Transverse colon (tissue), 4 donors: Measurements from ENCODE around the gene ITGB5. TPM values are rescaled to one million over a fixed set of nuclear protein-coding genes. Genes with fewer than 3 reads are reported as not detected.

Experiments used
- DNase-seq: peaks from one replicate; pipeline ENCODE4 v3.0.0-alpha.2; 2019
- H3K27ac ChIP-seq, 4 donors: fragments of 200-600 bp; sonication (generic); 2 replicates each; pipeline ENCODE4 v1.5.1; 2016 to 2018; ENCODE audit warnings: inconsistent platforms in 4 of 4
- H3K27me3 ChIP-seq: fragments of 200-600 bp; sonication (generic); 2 replicates; pipeline ENCODE4 v1.5.1; 2017; ENCODE audit warnings: inconsistent platforms
- H3K36me3 ChIP-seq, 4 donors: fragments of 200-600 bp; sonication (generic); 2 replicates each; pipeline ENCODE4 v1.5.1; 2017 to 2019; ENCODE audit warnings: inconsistent platforms in 4 of 4
- H3K4me1 ChIP-seq, 4 donors: fragments of 200-600 bp; sonication (generic); 2 replicates each; pipeline ENCODE4 v1.5.1; 2017 to 2020; ENCODE audit warnings: inconsistent platforms in 4 of 4
- H3K4me3 ChIP-seq, 4 donors: fragments of 200-600 bp; sonication (generic); 1 replicate in 1 of 4; 2 replicates in 3 of 4; pipeline versions ENCODE4 v1.5.1 to v1.6.1; 2017 to 2019; ENCODE audit warnings: inconsistent platforms in 4 of 4
- H3K9me3 ChIP-seq, 2 donors: fragments of 200-600 bp; sonication (generic); 2 replicates each; pipeline ENCODE4 v1.5.1; 2017 to 2019; ENCODE audit warnings: inconsistent platforms in 2 of 2
- EP300 ChIP-seq: sonication (generic); formaldehyde crosslinking; IDR thresholded peaks from one replicate; pipeline ENCODE4 v1.6.1; 2017; ENCODE audit warnings: antibody characterized with exemption, low read depth
- POLR2A ChIP-seq: fragments of 450-650 bp; IDR thresholded peaks from one replicate; pipeline ENCODE4 v1.6.1; 2016; ENCODE audit warnings: antibody characterized with exemption, mild to moderate bottlenecking, moderate library complexity
- POLR2AphosphoS5 ChIP-seq, 3 donors: sonication (generic); formaldehyde crosslinking; IDR thresholded peaks; one replicate each; pipeline ENCODE4 v1.6.1; 2016; ENCODE audit warnings: antibody characterized with exemption in 3 of 3
- WGBS, 2 donors: methylation state at CpG; one replicate each; pipeline ENCODE4 v1.1.5; 2018; ENCODE audit warnings: low coverage in 1 of 2; 5-methylcytosine and 5-hydroxymethylcytosine counted together
- in situ Hi-C, 4 donors: fragments of 200-750 bp; cut with MboI; loops; one replicate each; pipeline versions ENCODE4 v1.15.0 to v1.15.1; 2017; ENCODE audit warnings: low sequenced_read_pairs in 3 of 4, low pct_ligation_motif_present in 1 of 4, low pct_unique_long_range_greater_than_20kb in 1 of 4
- intact Hi-C: fragments of 100-400 bp; cut with DNase I; formaldehyde crosslinking; loops from one replicate; pipeline ENCODE4 v1.15.1; 2023; ENCODE audit warnings: low total_unique reads
- total RNA-seq, 4 donors: library from RNA; depleted of rRNA; stranded (reverse); fragments of >200 nt; gene quantifications; one replicate each; pipeline ENCODE4 v1.1.0, GENCODE V29; 2016
- TF ChIP-seq, protein P1 (sequence below), 5 experiments: fragments of 200-600 bp in 3 of 5; fragments of 450-650 bp in 2 of 5; sonication (generic) in 3 of 5; IDR thresholded peaks; 1 replicate in 2 of 5; 2 replicates in 3 of 5; pipeline ENCODE4 v1.5.1; 2016 to 2017; ENCODE audit warnings: antibody characterized with exemption in 5 of 5, inconsistent platforms in 3 of 5, mild to moderate bottlenecking in 2 of 5, moderate library complexity in 1 of 5

The ITGB5 gene
- total RNA-seq, 4 donors from 2014 or later = 62.8 to 572 (median 105) TPM

DNA sequence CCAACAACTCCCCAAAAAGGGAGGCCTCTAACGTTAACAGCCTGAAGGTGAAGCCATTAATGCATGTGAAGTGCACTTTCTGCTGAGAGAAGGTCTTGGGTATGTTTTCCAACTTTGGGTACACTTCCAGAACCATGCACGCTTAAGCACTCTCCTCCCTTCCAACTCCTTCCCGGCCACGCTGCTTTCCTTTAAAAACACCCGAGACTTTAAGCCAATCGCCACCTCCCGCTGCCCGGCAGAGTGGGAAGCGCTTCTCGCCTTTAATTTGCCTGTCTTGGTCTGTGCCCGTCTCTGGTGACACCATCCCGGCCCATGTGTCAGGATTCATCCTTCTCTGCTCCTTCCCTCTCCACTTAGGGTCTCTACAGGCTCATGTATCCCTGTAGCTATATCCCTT is 35.3 kb downstream of the ITGB5 start:
- H3K4me1 ChIP-seq = peaks cover 0 to 7% (median 2%) of the 10 kb centered on the region in 4 donors
- 93 to 94% methylated on average over 8 to 12 of the region's 12 CpGs for whole genome bisulfite sequencing, 2 donors
- no peak overlapping the region for H3K27ac ChIP-seq
- no peak overlapping the region for H3K4me3 ChIP-seq
- in situ Hi-C loops (no loop called here), intact Hi-C loops (no loop called here)
- H3K36me3 ChIP-seq = no peaks in the 10 kb centered on the region
- no peaks in the 10 kb centered on the region for H3K27me3 ChIP-seq
- H3K9me3 ChIP-seq = no peaks in the 10 kb centered on the region
- TF ChIP-seq POLR2A (no peak), POLR2AphosphoS5 (IDR thresholded peaks at IDR 0.05) (no peak), EP300 (no peak)
- TF ChIP-seq, protein P1, sequence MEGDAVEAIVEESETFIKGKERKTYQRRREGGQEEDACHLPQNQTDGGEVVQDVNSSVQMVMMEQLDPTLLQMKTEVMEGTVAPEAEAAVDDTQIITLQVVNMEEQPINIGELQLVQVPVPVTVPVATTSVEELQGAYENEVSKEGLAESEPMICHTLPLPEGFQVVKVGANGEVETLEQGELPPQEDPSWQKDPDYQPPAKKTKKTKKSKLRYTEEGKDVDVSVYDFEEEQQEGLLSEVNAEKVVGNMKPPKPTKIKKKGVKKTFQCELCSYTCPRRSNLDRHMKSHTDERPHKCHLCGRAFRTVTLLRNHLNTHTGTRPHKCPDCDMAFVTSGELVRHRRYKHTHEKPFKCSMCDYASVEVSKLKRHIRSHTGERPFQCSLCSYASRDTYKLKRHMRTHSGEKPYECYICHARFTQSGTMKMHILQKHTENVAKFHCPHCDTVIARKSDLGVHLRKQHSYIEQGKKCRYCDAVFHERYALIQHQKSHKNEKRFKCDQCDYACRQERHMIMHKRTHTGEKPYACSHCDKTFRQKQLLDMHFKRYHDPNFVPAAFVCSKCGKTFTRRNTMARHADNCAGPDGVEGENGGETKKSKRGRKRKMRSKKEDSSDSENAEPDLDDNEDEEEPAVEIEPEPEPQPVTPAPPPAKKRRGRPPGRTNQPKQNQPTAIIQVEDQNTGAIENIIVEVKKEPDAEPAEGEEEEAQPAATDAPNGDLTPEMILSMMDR (IDR thresholded peaks at IDR 0.05) = no peak
- DNase-seq = no peak

DNA sequence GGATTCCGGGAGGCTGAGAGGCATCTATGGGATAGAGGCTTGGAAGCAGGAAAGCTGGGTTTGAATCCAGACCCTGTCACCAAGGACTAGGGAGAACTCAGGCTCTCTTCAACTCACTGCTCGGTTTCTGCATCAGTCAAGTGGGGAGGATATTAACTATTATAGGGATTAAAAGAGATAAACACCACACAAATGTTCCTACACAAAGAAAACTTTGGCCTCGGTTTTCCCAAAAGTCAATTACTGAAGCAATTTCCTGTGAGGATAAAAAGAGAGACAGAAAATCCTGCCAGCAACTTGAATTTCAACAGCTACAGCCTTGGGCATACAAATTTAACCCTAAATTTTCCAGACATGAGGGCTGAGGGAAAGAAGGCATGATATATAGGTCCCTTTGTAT is 36.0 kb downstream of the ITGB5 start:
- peaks cover 0 to 8% (median 3%) of the 10 kb centered on the region in 4 donors for H3K4me1 ChIP-seq
- H3K4me3 ChIP-seq = no peak overlapping the region
- peak overlapping the region in 2 of 4 donors; percentile 26 for H3K27ac ChIP-seq
- DNase-seq = no peak
- WGBS, 2 donors = 64 to 66% methylated on average over 2 to 3 of the region's 3 CpGs
- in situ Hi-C loops = no loop called here
- H3K27me3 ChIP-seq = no peaks in the 10 kb centered on the region
- intact Hi-C loops = no loop called here
- no peaks in the 10 kb centered on the region for H3K9me3 ChIP-seq
- no peaks in the 10 kb centered on the region for H3K36me3 ChIP-seq
- TF ChIP-seq EP300 (no peak), POLR2A (no peak), POLR2AphosphoS5 (IDR thresholded peaks at IDR 0.05) (no peak)
- TF ChIP-seq, protein P1 (IDR thresholded peaks at IDR 0.05) = no peak

DNA sequence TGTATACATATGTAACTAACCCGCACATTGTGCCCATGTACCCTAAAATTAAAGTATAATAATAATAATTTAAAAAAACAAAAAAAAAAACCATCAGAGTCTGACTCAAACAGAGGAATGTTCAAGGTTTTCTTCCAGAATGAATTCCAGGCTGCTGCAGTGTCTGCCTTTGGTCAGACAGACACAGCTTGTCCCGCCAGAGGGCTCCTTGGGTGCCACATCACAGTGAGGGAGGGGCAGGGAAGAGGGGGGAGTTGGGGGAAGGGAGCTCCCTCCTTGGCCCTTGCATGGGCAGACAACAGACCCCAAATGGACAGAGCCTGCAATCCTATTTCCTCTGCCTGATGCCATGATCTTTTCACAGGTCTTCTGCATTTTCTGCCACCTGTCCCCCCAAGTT is 36.5 kb downstream of the ITGB5 start:
- no peak for DNase-seq
- WGBS, 2 donors = 84 to 100% methylated on average over 1 to 2 of the region's 2 CpGs
- Histone ChIP-seq H3K27ac (peak overlapping the region in 2 of 4 donors; percentile 26), H3K4me3 (no peak overlapping the region), H3K4me1 (peaks cover 4 to 13% (median 7%) of the 10 kb centered on the region in 4 donors), H3K27me3 (no peaks in the 10 kb centered on the region), H3K9me3 (no peaks in the 10 kb centered on the region), H3K36me3 (no peaks in the 10 kb centered on the region)
- in situ Hi-C loops = no loop called here
- TF ChIP-seq POLR2A = no peak
- TF ChIP-seq, protein P1 (IDR thresholded peaks at IDR 0.05) = no peak
- TF ChIP-seq POLR2AphosphoS5 (IDR thresholded peaks at IDR 0.05) = no peak
- no peak for TF ChIP-seq EP300
- intact Hi-C loops = no loop called here

DNA sequence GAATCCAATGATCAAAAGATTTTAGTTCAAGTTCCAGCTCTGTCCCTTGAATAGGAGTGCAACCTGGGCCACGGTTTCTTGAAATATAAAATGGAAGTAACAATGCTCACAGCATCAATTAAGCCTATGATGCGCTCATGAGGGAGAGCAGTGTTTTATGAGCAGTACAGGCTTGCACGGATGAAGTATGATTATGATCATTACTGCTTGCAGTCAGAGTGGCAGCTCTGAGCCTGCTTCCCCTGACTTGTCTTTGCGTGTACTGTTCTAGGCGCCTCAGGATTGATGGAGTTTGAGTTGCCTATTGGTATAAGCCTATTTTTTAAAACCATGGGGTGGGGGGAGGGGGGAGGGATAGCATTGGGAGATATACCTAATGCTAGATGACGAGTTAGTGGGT is 37.0 kb downstream of the ITGB5 start:
- WGBS, 2 donors = 83 to 86% methylated on average over 5 to 6 of the region's 6 CpGs
- Histone ChIP-seq H3K9me3 (no peaks in the 10 kb centered on the region), H3K27me3 (no peaks in the 10 kb centered on the region), H3K4me1 (peaks cover 8 to 17% (median 10%) of the 10 kb centered on the region in 4 donors), H3K4me3 (no peak overlapping the region), H3K27ac (no peak overlapping the region), H3K36me3 (no peaks in the 10 kb centered on the region)
- TF ChIP-seq POLR2AphosphoS5 (IDR thresholded peaks at IDR 0.05) = no peak
- TF ChIP-seq, protein P1 (IDR thresholded peaks at IDR 0.05) = no peak
- in situ Hi-C loops (no loop called here), intact Hi-C loops (no loop called here)
- DNase-seq = no peak
